CD4-positive, alpha-beta T cell treated with Interleukin-4 for 1 hour (primary cell): ENCODE results near the gene OR2F2.

Source experiments
- DNase-seq, 2 donors: peaks; one replicate each; pipeline ENCODE4 v3.0.0-alpha.2; 2020 to 2022

The OR2F2 gene

GRCh38 chr7:143914938-143915652 lies 19.9 kb upstream of the OR2F2 start:
- no peak for DNase-seq

DNA sequence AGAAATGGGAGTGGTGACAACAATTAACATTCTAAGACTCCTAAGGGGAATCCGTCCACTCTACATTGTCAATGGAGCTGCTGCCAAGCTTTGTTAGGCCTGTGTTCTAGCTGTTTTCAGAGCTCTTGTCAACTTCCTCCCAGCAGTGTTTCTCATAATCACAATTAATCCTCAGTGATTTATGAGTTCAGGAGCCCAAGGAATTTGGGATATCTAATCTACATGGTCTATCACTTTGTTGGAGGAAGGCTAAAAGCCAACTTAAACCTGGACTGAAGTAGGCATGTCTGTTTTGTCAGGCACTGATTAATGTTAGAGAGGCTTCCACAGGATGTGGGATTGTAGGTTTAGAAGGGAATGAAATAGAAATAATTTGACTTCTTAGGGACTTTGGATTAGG lies 10.2 kb upstream of the OR2F2 start:
- no peak for DNase-seq

DNA sequence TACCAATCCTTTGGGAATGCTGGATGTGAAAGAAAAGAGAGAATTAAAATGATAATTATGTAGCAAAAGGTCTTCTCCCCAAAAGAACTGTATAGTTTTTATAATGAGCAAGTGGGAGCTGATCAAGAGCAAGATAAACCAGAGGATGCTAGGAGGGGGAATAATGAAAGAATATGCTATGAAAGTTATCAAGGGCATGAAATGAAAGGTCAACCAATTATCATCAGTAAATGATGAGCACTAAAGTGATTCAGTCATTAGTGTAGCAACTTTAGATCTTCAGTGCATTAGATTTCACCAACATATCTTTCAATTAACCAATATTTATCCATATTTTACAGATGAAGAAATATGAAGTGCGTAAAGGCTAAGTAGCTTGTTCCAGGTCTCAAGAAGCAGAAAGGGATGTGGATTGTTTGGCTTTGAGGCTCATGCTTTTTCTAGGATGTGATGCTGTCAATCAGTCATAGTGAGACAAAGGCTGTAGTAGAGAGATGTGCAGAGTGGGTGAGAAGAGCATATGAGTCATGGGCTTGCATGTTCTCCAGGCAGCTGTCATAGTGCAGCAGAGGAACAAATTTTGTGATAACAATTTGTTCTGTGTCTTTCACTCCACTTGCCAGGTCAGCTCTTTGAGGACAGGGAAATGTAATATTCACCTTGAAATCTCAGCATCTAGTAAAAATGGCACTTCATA lies 5.7 kb upstream of the OR2F2 start:
- no peak for DNase-seq

- DNase-seq, result no peak
These were observed 3.3 kb upstream of the OR2F2 start for GRCh38 chr7:143931739-143932138.

DNA sequence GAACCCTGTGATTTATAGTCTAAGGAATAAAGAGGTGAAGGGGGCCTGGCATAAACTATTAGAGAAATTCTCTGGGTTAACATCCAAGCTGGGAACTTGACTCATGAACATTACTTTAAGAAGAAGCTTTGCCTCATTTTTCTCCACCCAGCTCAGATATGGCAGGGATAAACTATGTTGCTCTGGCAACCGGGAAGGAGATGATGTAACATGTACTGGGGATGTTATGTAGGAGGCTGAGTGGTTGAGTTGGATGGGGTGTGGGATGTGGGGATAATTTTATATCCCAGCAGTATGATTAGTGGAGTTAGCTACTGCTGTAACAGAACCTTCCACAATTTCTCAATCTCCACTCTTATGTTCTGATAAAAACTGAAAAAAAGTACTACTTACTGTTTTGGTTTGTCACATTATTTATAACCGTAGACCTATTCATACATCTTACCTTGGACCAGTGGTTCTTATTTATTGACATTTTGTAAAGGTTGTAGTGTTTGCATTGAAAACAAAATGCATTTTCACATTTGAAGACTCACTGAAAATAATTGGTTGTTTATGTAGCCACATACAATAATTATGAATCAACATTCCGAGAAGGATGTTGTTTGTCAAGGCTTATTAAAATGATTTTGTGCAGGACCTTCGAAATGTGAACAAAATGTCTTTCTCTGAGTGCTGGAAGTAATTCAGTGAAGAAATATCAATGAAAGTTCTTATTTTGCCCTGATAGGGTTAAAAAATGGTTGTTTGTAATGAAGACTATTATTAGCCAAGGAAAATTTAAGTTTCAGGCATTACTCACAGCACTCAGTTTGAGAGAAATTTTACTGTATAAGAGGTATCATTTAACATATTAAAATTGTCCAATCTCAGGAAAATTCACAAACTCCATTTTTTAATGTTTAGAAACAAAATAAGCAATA lies 1.3 kb downstream of the OR2F2 start:
- DNase-seq, result no peak

DNA sequence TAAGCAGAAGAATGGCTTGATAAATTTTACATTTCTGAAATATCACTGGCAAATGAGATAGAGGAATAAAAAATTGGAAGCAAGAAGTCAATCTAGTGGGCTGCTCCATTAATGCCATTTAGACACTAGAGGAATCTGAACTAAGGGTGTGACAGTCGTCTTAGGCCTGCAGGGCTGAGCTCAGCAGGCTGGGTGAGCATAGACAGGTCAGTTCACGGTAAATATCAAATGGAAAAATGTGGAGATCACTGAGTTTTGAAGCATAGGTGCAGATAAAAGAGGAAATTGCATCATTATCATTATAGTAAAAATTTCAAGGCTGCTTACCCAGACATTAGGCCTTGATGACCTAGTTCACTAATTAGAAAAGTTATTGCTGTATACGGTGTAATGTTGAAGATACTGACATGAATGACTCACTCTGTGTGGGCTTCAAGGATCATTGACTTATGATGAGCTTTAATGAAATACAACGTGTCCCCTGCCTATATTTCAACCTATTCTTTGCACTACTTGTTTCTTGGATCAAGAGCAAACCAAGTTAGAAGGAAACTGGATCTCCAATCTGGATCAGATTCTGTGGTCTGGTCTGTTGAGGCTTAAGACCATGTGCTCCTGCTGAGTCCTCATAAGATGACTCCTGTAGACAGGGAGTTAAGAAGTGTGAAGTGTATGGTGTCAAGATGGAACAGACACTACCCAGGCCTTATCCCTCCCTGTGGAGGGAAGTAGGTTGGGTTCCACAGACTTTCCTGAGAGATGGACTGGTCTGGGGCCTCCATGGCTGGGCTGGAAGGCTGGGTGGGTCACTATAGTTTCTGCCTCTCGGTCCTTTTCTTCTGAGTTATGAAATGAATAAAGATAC lies 3.6 kb downstream of the OR2F2 start:
- no peak for DNase-seq

DNA sequence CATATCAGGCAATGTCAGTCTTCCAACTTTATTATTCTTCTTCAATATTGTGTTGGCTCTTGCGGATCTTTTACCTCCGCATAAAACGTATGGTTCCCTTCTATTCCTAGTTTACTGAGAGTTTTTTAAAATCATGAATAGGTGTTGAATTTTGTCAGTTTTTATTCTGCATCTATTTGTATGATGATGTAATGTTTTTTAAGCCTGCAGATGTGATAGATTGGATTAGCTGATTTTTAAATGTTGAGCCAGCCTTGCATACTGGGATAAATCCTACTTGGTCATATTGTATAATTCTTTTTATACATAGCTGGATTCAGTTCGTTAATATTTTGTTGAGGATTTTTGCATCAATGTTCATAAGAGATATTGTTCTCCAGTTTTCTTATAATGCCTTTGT lies 10.4 kb downstream of the OR2F2 start:
- DNase-seq, result no peak

DNA sequence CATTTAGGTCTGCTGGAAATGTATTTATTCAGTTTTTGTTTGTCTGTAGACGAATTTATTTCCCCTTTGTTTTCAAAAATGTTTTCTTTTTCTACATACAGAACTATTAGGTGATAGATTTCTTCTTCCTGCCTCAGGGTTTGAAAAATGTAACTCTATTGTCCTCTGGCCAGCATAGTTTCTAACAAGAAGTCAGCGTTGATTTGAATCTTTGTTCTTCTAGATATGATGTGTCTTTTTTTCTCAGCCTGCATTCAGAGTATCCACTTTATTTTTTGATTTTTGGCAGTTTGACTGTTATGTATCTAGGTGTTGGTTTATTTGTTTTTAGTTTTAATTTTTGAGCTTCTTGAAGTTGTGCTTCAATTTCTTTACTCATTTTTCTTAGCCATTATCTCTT lies 12.1 kb downstream of the OR2F2 start:
- DNase-seq, result no peak

GRCh38 chr7:143948733-143949132 lies 13.7 kb downstream of the OR2F2 start:
- no peak for DNase-seq

DNA sequence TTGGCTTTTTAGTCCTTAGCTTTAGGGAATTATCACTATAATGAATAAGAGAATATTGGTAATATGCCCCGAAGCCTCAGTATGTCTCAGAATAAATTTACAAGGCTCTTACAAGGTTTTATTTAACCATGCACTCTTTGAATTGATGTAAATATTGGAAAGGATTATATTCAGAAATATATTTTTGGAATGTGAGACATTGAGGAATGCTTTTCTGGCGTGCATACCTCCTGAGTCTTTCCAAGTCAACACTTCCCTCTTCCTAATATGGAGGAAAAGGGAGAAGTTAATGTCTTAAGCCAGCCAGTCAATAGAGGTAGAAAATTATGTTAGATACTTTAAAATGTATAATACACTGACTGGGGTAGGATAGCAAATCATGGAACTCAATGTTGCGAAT lies 18.4 kb downstream of the OR2F2 start:
- no peak for DNase-seq

GRCh38 chr7:143954135-143954534 lies 19.1 kb downstream of the OR2F2 start:
- DNase-seq, result no peak

- no peak for DNase-seq
These were observed 19.5 kb downstream of the OR2F2 start, which contains the start of gene OR2F1 for GRCh38 chr7:143954544-143954943. TSS of gene OR2F1 (plus strand) at chr7:143954844. CDS start at chr7:143959971, 5,127 bp downstream.

DNA sequence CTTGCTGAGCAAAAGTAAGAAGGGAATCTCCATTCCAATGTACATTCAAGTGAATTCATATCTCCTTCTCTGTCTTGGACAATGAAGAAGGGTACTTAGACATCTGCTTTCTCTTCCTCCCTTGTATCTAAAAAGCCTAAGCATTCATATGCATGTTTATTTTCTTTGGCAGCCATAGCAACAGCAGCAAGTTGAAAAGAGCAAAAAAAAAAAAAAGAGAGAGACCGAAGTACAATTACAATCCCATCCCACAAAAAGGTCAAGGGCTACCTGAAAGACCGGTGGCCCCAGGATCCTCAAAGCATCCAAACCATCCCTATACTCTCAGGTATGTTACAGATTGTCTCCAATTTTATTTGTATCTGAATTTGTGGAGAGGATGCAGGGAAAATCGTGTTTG lies 23.7 kb downstream of the OR2F2 start:
- DNase-seq, result no peak

GRCh38 chr7:143960813-143961610 lies 26.0 kb downstream of the OR2F2 start:
- DNase-seq, result no peak

- no peak for DNase-seq
These were observed 30.2 kb downstream of the OR2F2 start for GRCh38 chr7:143965280-143965679.

DNA sequence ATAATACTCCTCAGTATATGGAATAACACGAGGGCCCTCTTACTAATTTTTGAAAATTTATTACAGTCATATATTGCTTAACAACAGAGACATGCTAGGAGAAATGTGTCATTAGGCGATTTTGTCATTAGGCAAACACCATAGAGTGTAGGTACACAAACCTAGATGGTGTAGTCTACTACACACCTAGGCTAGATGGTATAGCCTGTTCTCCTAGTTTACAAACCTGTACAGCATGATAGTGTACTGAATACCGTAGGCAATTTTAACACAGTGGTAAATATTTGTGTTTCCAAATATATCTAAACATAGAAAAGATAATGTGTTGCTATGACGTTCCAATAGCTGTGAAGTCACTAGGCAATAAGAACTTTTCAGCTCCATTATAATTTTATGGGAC lies 32.4 kb downstream of the OR2F2 start:
- no peak for DNase-seq

DNA sequence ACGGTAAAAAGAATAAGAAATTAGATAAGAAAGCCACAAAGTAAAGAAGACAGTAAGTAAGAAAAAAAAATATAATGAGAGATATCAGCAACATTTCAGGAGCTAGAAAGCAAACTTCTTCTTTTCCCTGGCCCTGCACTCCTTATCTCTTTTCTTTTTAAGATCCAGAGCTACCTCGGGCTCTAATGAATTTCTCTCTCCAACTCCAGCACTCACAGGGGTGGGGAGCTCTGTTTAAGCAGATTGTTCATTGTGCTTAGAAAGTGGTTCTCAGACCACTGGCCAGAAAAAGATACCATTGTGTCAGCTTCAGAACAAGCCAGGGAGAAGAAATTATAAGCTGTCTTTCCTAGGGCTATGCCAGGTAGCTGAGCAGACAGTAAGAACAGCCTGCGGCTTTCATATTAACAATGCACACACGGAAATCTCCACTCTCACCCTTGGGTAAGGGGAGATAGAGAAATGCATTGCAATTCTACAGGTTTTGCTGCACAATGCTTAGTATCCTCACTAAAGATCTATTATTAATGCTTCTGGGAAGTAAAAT lies 38.9 kb downstream of the OR2F2 start:
- DNase-seq, result no peak

- no peak for DNase-seq
These were observed 39.4 kb downstream of the OR2F2 start for GRCh38 chr7:143974459-143974858.

DNA sequence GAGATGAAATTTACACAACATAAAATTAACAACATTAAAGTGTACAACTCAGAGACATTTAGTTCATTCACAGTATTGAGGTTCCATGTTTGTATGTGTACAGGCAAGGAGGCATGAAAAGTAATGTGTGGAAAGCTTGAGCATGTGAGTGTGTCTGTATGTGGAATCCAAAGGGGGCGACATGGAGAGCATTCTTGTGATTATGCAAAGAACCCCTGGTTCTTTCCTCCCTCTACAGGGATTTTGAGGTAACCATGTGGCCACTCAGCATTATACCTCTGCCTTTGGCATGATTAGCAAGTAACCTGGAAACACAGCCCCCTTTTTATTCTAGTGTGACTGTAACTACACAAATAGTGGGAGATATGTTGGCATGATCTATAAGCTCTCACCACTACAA lies 40.6 kb downstream of the OR2F2 start:
- DNase-seq, result no peak

- DNase-seq, result no peak
These were observed 43.6 kb downstream of the OR2F2 start for GRCh38 chr7:143978585-143978984.

GRCh38 chr7:143979359-143979758 lies 44.3 kb downstream of the OR2F2 start:
- no peak for DNase-seq
